Measurements from ENCODE around the gene REG1A. TPM values are rescaled to one million over a fixed set of nuclear protein-coding genes. Genes with fewer than 3 reads are reported as not detected.

REG1A gene
- total RNA-seq, 1 donor from 2014 or later, result not detected

GRCh38 chr2:79124907-79125720 is 4.8 kb downstream of the REG1A start:
- no peak for DNase-seq
- no peak for ATAC-seq
- intact Hi-C loops (cut with micrococcal nuclease), result no loop called here

GRCh38 chr2:79125721-79125985 is 5.4 kb downstream of the REG1A start:
- no peak for ATAC-seq
- no peak for DNase-seq
- intact Hi-C loops (cut with micrococcal nuclease), result no loop called here

GRCh38 chr2:79128406-79128805 is 8.1 kb downstream of the REG1A start:
- intact Hi-C loops (cut with micrococcal nuclease), result no loop called here
- DNase-seq (no peak), ATAC-seq (no peak)

- DNase-seq (no peak), ATAC-seq (no peak)
- intact Hi-C loops (cut with micrococcal nuclease), result no loop called here
Observed at GRCh38 chr2:79129260-79129659, 9.0 kb downstream of the REG1A start.

- DNase-seq (no peak), ATAC-seq (no peak)
- intact Hi-C loops (cut with micrococcal nuclease), result no loop called here
Observed at GRCh38 chr2:79129804-79130203, 9.5 kb downstream of the REG1A start.

GRCh38 chr2:79131687-79132086 is 11.4 kb downstream of the REG1A start:
- ATAC-seq (no peak), DNase-seq (no peak)
- intact Hi-C loops (cut with micrococcal nuclease), result no loop called here

- no peak for ATAC-seq
- intact Hi-C loops (cut with micrococcal nuclease), result no loop called here
- DNase-seq, result no peak
Observed at GRCh38 chr2:79138385-79138784, 18.1 kb downstream of the REG1A start.

GRCh38 chr2:79139423-79139822 is 19.1 kb downstream of the REG1A start:
- intact Hi-C loops (cut with micrococcal nuclease), result no loop called here
- ATAC-seq, result no peak

GRCh38 chr2:79155826-79156476 is 35.7 kb downstream of the REG1A start:
- intact Hi-C loops (cut with micrococcal nuclease), result no loop called here
- no peak for ATAC-seq
- DNase-seq, result no peak

More at GRCh38 chr2:79139423-79139822, 19.1 kb downstream of the REG1A start:
- no peak for DNase-seq

- no peak for ATAC-seq
- intact Hi-C loops (cut with micrococcal nuclease), result no loop called here
- no peak for DNase-seq
Observed at GRCh38 chr2:79159030-79159429, 38.7 kb downstream of the REG1A start.

GRCh38 chr2:79159653-79160052 is 39.4 kb downstream of the REG1A start, which contains the start of gene REG3A:
TSS of gene REG3A (minus strand) at chr2:79159753. CDS start at chr2:79159405, 348 bp downstream.
- ATAC-seq, result no peak
- intact Hi-C loops (cut with micrococcal nuclease), result no loop called here
- no peak for DNase-seq

GRCh38 chr2:79162132-79162531 is 41.8 kb downstream of the REG1A start:
- ATAC-seq (no peak), DNase-seq (no peak)
- intact Hi-C loops (cut with micrococcal nuclease), result no loop called here

- intact Hi-C loops (cut with micrococcal nuclease), result no loop called here
- ATAC-seq (no peak), DNase-seq (no peak)
Observed at GRCh38 chr2:79162801-79163200, 42.5 kb downstream of the REG1A start.

- no peak for DNase-seq
- ATAC-seq, result no peak
- intact Hi-C loops (cut with micrococcal nuclease), result no loop called here
Observed at GRCh38 chr2:79171348-79171958, 51.2 kb downstream of the REG1A start.

Other genes starting within 250 kb of the REG1A start
- gene REG3G, start 94.8 kb upstream of the REG1A start, total RNA-seq, result not detected
- gene REG1B, start 32.5 kb upstream of the REG1A start, total RNA-seq, result not detected
- not detected for gene REG3A, start 39.3 kb downstream of the REG1A start, total RNA-seq

Measured in left ventricle myocardium superior (tissue), 1 donor.